Activated effector memory CD4-positive, alpha-beta T cell treated with anti-CD3 and anti-CD28 coated beads, Interleukin-2, amount 50 U/mL, for 16 hours (primary cell): ENCODE data around the gene IYD.

Source experiments
- DNase-seq: peaks from one replicate; pipeline ENCODE4 v3.0.0-alpha.2; 2020

The IYD gene

GRCh38 chr6:150368762-150369161 is at the start of gene IYD:
Gene IYD, plus strand, starts transcription at chr6:150369012. Its CDS starts 20 bp downstream, at chr6:150369032.
- DNase-seq: no peak

- DNase-seq: no peak
Observed at GRCh38 chr6:150319924-150320323, 48.9 kb upstream of the IYD start.

GRCh38 chr6:150320442-150320841 is 48.4 kb upstream of the IYD start:
- no peak for DNase-seq

GRCh38 chr6:150322466-150322871 is 46.3 kb upstream of the IYD start:
- DNase-seq: no peak

GRCh38 chr6:150323205-150323604 is 45.6 kb upstream of the IYD start:
- no peak for DNase-seq

GRCh38 chr6:150324044-150324443 is 44.8 kb upstream of the IYD start:
- no peak for DNase-seq

- no peak for DNase-seq
Observed at GRCh38 chr6:150325066-150325772, 43.6 kb upstream of the IYD start.

GRCh38 chr6:150327117-150327774 is 41.6 kb upstream of the IYD start:
- no peak for DNase-seq

GRCh38 chr6:150328744-150329405 is 39.9 kb upstream of the IYD start:
- no peak for DNase-seq

- no peak for DNase-seq
Observed at GRCh38 chr6:150331344-150331743, 37.5 kb upstream of the IYD start.

GRCh38 chr6:150332939-150333584 is 35.8 kb upstream of the IYD start:
- no peak for DNase-seq

- no peak for DNase-seq
Observed at GRCh38 chr6:150333585-150333941, 35.2 kb upstream of the IYD start.

- no peak for DNase-seq
Observed at GRCh38 chr6:150334790-150335783, 33.7 kb upstream of the IYD start.

GRCh38 chr6:150336299-150336698 is 32.5 kb upstream of the IYD start:
- DNase-seq: no peak

- no peak for DNase-seq
Observed at GRCh38 chr6:150336708-150337107, 32.1 kb upstream of the IYD start.

- DNase-seq: no peak
Observed at GRCh38 chr6:150342126-150342525, 26.7 kb upstream of the IYD start.

GRCh38 chr6:150343434-150343833 is 25.4 kb upstream of the IYD start:
- no peak for DNase-seq

- DNase-seq: no peak
Observed at GRCh38 chr6:150345781-150346180, 23.0 kb upstream of the IYD start.

GRCh38 chr6:150346346-150346745 is 22.5 kb upstream of the IYD start:
- no peak for DNase-seq

- no peak for DNase-seq
Observed at GRCh38 chr6:150347845-150348244, 21.0 kb upstream of the IYD start.

GRCh38 chr6:150349546-150349945 is 19.3 kb upstream of the IYD start:
- no peak for DNase-seq
